ENCODE data around the gene RPL36A. TPM values are rescaled to one million over a fixed set of nuclear protein-coding genes. Genes with fewer than 3 reads are reported as not detected.

Gene RPL36A
- total RNA-seq, 1 donor from 2014 or later: 147 TPM

GRCh38 chrX:101417190-101417589 lies 26.4 kb downstream of the RPL36A start:
- peaks cover 2% of the 10 kb centered on the region for H3K9me3 Mint-ChIP-seq (ENCODE audit: unreplicated experiment)

GRCh38 chrX:101417981-101418841 lies 27.4 kb downstream of the RPL36A start:
- peak; percentile 77 for DNase-seq
- TF ChIP-seq CTCF (IDR thresholded peaks at IDR 0.05; ENCODE audit: partially characterized antibody, unreplicated experiment): no peak
- Mint-ChIP-seq H3K4me1 (ENCODE audit: low read depth, unreplicated experiment) (peaks cover 5% of the 10 kb centered on the region), H3K4me3 (ENCODE audit: unreplicated experiment) (peak overlapping the region; percentile 91), H3K27me3 (ENCODE audit: unreplicated experiment) (peaks cover 1% of the 10 kb centered on the region), H3K36me3 (ENCODE audit: unreplicated experiment) (no peaks in the 10 kb centered on the region), H3K9me3 (ENCODE audit: unreplicated experiment) (peaks cover 3% of the 10 kb centered on the region), H3K27ac (ENCODE audit: unreplicated experiment) (peak overlapping the region; percentile 96)

More at GRCh38 chrX:101417190-101417589, 26.4 kb downstream of the RPL36A start:
- peaks cover 5% of the 10 kb centered on the region for H3K4me1 Mint-ChIP-seq (ENCODE audit: low read depth, unreplicated experiment)
- no peak for DNase-seq
- H3K27ac Mint-ChIP-seq (ENCODE audit: unreplicated experiment): peak overlapping the region; percentile 96
- no peak for TF ChIP-seq CTCF (IDR thresholded peaks at IDR 0.05; ENCODE audit: partially characterized antibody, unreplicated experiment)
- H3K4me3 Mint-ChIP-seq (ENCODE audit: unreplicated experiment): peak overlapping the region; percentile 91
- H3K36me3 Mint-ChIP-seq (ENCODE audit: unreplicated experiment): no peaks in the 10 kb centered on the region
- peaks cover 4% of the 10 kb centered on the region for H3K27me3 Mint-ChIP-seq (ENCODE audit: unreplicated experiment)

GRCh38 chrX:101419489-101419888 lies 28.7 kb downstream of the RPL36A start:
- Mint-ChIP-seq H3K27ac (ENCODE audit: unreplicated experiment) (no peak overlapping the region), H3K9me3 (ENCODE audit: unreplicated experiment) (peaks cover 3% of the 10 kb centered on the region), H3K4me3 (ENCODE audit: unreplicated experiment) (no peak overlapping the region), H3K36me3 (ENCODE audit: unreplicated experiment) (no peaks in the 10 kb centered on the region), H3K27me3 (ENCODE audit: unreplicated experiment) (peaks cover 1% of the 10 kb centered on the region), H3K4me1 (ENCODE audit: low read depth, unreplicated experiment) (peaks cover 5% of the 10 kb centered on the region)
- no peak for DNase-seq
- no peak for TF ChIP-seq CTCF (IDR thresholded peaks at IDR 0.05; ENCODE audit: partially characterized antibody, unreplicated experiment)

- Mint-ChIP-seq H3K27ac (ENCODE audit: unreplicated experiment) (no peak overlapping the region), H3K36me3 (ENCODE audit: unreplicated experiment) (no peaks in the 10 kb centered on the region), H3K9me3 (ENCODE audit: unreplicated experiment) (peaks cover 2% of the 10 kb centered on the region)
Observed at GRCh38 chrX:101427954-101428353, 37.1 kb downstream of the RPL36A start.

More at GRCh38 chrX:101427954-101428353, 37.1 kb downstream of the RPL36A start:
- no peak for TF ChIP-seq CTCF (IDR thresholded peaks at IDR 0.05; ENCODE audit: partially characterized antibody, unreplicated experiment)
- Mint-ChIP-seq H3K4me1 (ENCODE audit: low read depth, unreplicated experiment) (no peaks in the 10 kb centered on the region), H3K27me3 (ENCODE audit: unreplicated experiment) (no peaks in the 10 kb centered on the region), H3K4me3 (ENCODE audit: unreplicated experiment) (no peak overlapping the region)
- no peak for DNase-seq
